Esophagus squamous epithelium (tissue), 5 donors: ENCODE data around the gene TMEM239. TPM values are rescaled to one million over a fixed set of nuclear protein-coding genes. Genes with fewer than 3 reads are reported as not detected.

ENCODE experiments used
- DNase-seq: peaks from one replicate; lab custom pipeline; 2025; lab: John Stamatoyannopoulos, UW
- H3K27ac ChIP-seq, 4 donors: fragments of 200-600 bp; sonication (generic); one replicate each; pipeline ENCODE4 v1.5.1; 2016 to 2019; ENCODE audit warnings: mild to moderate bottlenecking in 1 of 4
- H3K27me3 ChIP-seq, 4 donors: fragments of 200-600 bp; sonication (generic); 1 replicate in 3 of 4; 2 replicates in 1 of 4; pipeline versions ENCODE4 v1.5.1 to v1.6.0; 2017 to 2021; ENCODE audit warnings: antibody characterized with exemption in 1 of 4
- H3K36me3 ChIP-seq, 3 donors: fragments of 200-600 bp; sonication (generic); one replicate each; pipeline ENCODE4 v1.5.1; 2016 to 2019
- H3K4me1 ChIP-seq, 3 donors: fragments of 200-600 bp; sonication (generic); one replicate each; pipeline ENCODE4 v1.5.1; 2017 to 2019
- H3K4me3 ChIP-seq, 4 donors: fragments of 200-600 bp; sonication (generic); 1 replicate in 3 of 4; 2 replicates in 1 of 4; pipeline ENCODE4 v1.5.1; 2016 to 2019; ENCODE audit warnings: mild to moderate bottlenecking in 2 of 4, moderate library complexity in 1 of 4
- H3K9me3 ChIP-seq, 3 donors: fragments of 200-600 bp; sonication (generic); one replicate each; pipeline ENCODE4 v1.5.1; 2016 to 2019
- POLR2A ChIP-seq, 4 donors: fragments of 450-650 bp; IDR thresholded peaks; one replicate each; pipeline ENCODE4 v1.6.1; 2017; ENCODE audit warnings: antibody characterized with exemption in 4 of 4, mild to moderate bottlenecking in 4 of 4, moderate library complexity in 3 of 4
- WGBS, 2 donors: methylation state at CpG; one replicate each; pipeline ENCODE4 v1.1.5; 2018; 5-methylcytosine and 5-hydroxymethylcytosine counted together
- intact Hi-C: fragments of 100-400 bp; cut with DNase I; formaldehyde crosslinking; loops from one replicate; pipeline ENCODE4 v1.15.0; 2022
- total RNA-seq, 4 donors: library from RNA; depleted of rRNA; stranded (reverse); fragments of >200 nt; gene quantifications; one replicate each; pipeline ENCODE4 v1.1.0, GENCODE V29; 2016
- TF ChIP-seq, protein P1 (sequence below), 6 experiments: fragments of 450-650 bp in 4 of 6; fragments of 200-600 bp in 2 of 6; sonication (generic) in 2 of 6; IDR thresholded peaks; one replicate each; pipeline ENCODE4 v1.5.1; 2016 to 2019; ENCODE audit warnings: antibody characterized with exemption in 6 of 6, mild to moderate bottlenecking in 4 of 6, moderate library complexity in 4 of 6
- donor health status: DM: yes; HTN: yes; CAD: no.

TMEM239 gene
- total RNA-seq, 4 donors from 2014 or later: not detected

DNA sequence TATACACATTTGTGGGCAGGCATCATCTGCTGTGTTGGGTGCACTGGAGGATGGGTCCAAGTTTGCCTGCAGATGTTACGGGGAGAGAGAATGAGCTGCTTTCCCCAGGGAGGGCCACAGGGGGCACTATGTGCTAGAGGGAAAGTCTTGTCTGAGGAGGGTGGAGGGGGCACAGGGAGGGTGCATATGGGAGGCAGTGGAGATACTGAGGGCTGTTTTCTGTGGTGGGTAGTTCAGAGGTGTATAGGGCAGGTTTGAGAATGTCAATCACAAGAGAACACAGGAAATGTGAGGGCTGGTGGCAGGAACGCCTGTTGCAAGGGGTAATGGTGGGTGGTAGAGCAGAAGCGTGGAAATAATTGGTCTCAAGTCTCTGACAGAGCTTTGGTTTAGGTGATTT lies 49.5 kb downstream of the TMEM239 start:
- WGBS, 2 donors: 87 to 92% methylated on average over 3 of the region's 3 CpGs
- no peak for DNase-seq

DNA sequence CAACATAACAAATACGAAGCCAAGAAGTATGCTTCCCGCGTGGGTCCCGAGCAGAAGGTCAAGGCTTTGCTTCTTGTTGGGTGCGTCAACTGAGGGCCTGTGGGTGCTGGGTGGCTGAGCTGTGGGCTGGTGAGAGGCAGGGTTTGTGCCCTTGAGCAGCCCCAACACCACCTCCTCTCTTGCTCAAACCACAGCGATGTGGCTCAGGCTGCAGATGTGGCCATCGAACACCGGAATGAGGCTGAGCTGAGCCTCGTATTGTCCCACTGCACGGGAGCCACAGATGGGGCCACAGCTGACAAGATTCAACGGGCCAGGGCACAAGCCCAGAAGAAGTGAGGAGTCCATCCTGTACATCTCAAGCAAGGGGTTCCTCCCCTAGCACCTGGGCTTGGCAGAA lies 50.1 kb downstream of the TMEM239 start:
- Histone ChIP-seq H3K4me3 (no peak overlapping the region), H3K36me3 (peaks cover 31 to 59% (median 43%) of the 10 kb centered on the region in 3 donors), H3K27me3 (no peaks in the 10 kb centered on the region), H3K9me3 (no peaks in the 10 kb centered on the region), H3K27ac (no peak overlapping the region), H3K4me1 (peaks cover 0 to 15% (median 8%) of the 10 kb centered on the region in 3 donors)
- intact Hi-C loops: no loop called here
- no peak for TF ChIP-seq POLR2A (IDR thresholded peaks at IDR 0.05)
- TF ChIP-seq, protein P1, sequence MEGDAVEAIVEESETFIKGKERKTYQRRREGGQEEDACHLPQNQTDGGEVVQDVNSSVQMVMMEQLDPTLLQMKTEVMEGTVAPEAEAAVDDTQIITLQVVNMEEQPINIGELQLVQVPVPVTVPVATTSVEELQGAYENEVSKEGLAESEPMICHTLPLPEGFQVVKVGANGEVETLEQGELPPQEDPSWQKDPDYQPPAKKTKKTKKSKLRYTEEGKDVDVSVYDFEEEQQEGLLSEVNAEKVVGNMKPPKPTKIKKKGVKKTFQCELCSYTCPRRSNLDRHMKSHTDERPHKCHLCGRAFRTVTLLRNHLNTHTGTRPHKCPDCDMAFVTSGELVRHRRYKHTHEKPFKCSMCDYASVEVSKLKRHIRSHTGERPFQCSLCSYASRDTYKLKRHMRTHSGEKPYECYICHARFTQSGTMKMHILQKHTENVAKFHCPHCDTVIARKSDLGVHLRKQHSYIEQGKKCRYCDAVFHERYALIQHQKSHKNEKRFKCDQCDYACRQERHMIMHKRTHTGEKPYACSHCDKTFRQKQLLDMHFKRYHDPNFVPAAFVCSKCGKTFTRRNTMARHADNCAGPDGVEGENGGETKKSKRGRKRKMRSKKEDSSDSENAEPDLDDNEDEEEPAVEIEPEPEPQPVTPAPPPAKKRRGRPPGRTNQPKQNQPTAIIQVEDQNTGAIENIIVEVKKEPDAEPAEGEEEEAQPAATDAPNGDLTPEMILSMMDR (IDR thresholded peaks at IDR 0.05): no peak
- WGBS, 2 donors: 85 to 96% methylated on average over 4 to 8 of the region's 11 CpGs
- no peak for DNase-seq

More for the DNA sequence above, 49.5 kb downstream of the TMEM239 start:
- no peak overlapping the region for H3K27ac ChIP-seq
- H3K4me1 ChIP-seq: peaks cover 0 to 9% (median 2%) of the 10 kb centered on the region in 3 donors
- H3K9me3 ChIP-seq: no peaks in the 10 kb centered on the region
- H3K36me3 ChIP-seq: peaks cover 38 to 65% (median 46%) of the 10 kb centered on the region in 3 donors
- H3K4me3 ChIP-seq: no peak overlapping the region
- no peak for TF ChIP-seq POLR2A (IDR thresholded peaks at IDR 0.05)
- TF ChIP-seq, protein P1 (IDR thresholded peaks at IDR 0.05): no peak
- intact Hi-C loops: no loop called here
- H3K27me3 ChIP-seq: no peaks in the 10 kb centered on the region

DNA sequence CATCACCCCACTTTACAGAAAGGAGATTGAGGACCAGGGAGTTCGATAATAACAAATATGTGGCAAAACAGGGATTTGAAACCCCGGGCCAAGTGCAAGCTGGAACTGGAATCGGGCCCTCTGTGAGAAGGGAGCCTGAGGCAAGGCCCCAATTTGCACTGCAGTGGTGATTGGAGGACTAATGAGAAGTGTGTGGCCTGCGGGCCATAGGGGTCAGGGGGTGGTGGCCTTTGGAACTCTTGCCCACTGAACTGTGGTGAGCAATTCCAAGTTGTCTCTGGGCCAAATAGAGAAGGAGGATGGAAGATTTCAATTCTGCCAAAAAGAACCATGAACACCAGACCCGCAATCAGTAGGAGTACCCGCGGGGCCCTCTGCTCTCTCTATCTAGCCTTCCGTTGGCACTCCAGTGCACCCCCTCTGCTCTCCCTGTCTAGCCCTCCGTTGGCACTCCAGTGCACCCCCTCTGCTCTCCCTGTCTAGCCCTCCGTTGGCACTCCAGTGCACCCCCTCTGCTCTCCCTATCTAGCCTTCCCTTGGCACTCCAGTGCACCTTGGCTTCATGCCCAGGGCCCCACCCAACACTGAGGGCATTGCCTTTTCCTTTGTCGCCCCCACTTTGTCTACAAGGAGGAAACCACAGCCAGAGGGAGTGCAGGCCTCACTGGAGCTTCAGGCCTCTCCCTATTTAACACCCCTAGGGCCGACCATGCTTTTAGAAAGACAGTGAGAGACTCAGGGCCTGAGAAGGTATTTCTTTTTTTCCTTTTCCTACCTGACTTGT lies 51.1 kb downstream of the TMEM239 start:
- H3K27ac ChIP-seq: no peak overlapping the region
- peaks cover 21 to 48% (median 33%) of the 10 kb centered on the region in 3 donors for H3K36me3 ChIP-seq
- DNase-seq: no peak
- 59 to 62% methylated on average over 11 to 12 of the region's 12 CpGs for WGBS, 2 donors
- intact Hi-C loops: no loop called here
- H3K4me3 ChIP-seq: no peak overlapping the region
- H3K27me3 ChIP-seq: peaks cover 0 to 6% (median 0%) of the 10 kb centered on the region in 4 donors
- peaks cover 6 to 23% (median 13%) of the 10 kb centered on the region in 3 donors for H3K4me1 ChIP-seq
- no peaks in the 10 kb centered on the region for H3K9me3 ChIP-seq
- no peak for TF ChIP-seq POLR2A (IDR thresholded peaks at IDR 0.05)
- TF ChIP-seq, protein P1 (IDR thresholded peaks at IDR 0.05): no peak

Other genes starting within 250 kb of the TMEM239 start
- gene NOP56, start 163.7 kb upstream of the TMEM239 start, total RNA-seq: 100 to 1,000 TPM in 3 of 4 donors, 10 to 100 TPM in 1; 73.0 to 174 (median 137) TPM
- 100 to 1,000 TPM in 3 of 4 donors, 10 to 100 TPM in 1; 77.4 to 136 (median 123) TPM for gene IDH3B, start 152.1 kb upstream of the TMEM239 start, total RNA-seq
- gene EBF4, start 123.6 kb upstream of the TMEM239 start, total RNA-seq: 10 to 100 TPM in 1 of 4 donors, 1 to 10 TPM in 3; 3.2 to 10.4 (median 7.2) TPM
- gene CPXM1, start 15.7 kb upstream of the TMEM239 start, total RNA-seq: 1 to 10 TPM in 2 of 4 donors, under 1 TPM in 2; 0.15 to 3.8 (median 0.93) TPM
- gene C20orf141, start 1.4 kb upstream of the TMEM239 start, total RNA-seq: not detected
- 10 to 100 TPM in 3 of 4 donors, 1 to 10 TPM in 1; 9.0 to 25.6 (median 16.6) TPM for gene PCED1A, start 24.3 kb downstream of the TMEM239 start, total RNA-seq
- 10 to 100 TPM; 20.9 to 36.7 (median 28.5) TPM for gene VPS16, start 24.4 kb downstream of the TMEM239 start, total RNA-seq
- 10 to 100 TPM; 26.2 to 53.7 (median 42.4) TPM for gene PTPRA, start 57.1 kb downstream of the TMEM239 start, total RNA-seq
- not detected for gene GNRH2, start 227.3 kb downstream of the TMEM239 start, total RNA-seq
- gene MRPS26, start 229.7 kb downstream of the TMEM239 start, total RNA-seq: 10 to 100 TPM; 39.5 to 60.7 (median 50.9) TPM